Germinal center (tissue), 1 donor: Measurements from ENCODE around the gene NXN.
"Not testable (repeated sequence)": the region's sequence is repeated elsewhere in the genome, so short reads cannot be mapped to it uniquely, and the experiment has no call there.

Source experiments
- DNase-seq: peaks from one replicate; pipeline ENCODE4 v3.0.0; 2012; ENCODE audit warnings: mixed read lengths, low spot score

NXN gene

GRCh38 chr17:979212-979538 is 401 bp downstream of the NXN start:
- DNase-seq = no peak

- DNase-seq = no peak
Measured at GRCh38 chr17:978103-979093, 1.2 kb downstream of the NXN start.

GRCh38 chr17:977166-977565 is 2.4 kb downstream of the NXN start:
- no peak for DNase-seq

- no peak for DNase-seq
Measured at GRCh38 chr17:976312-976711, 3.3 kb downstream of the NXN start.

- DNase-seq = no peak
Measured at GRCh38 chr17:975371-975915, 4.1 kb downstream of the NXN start.

GRCh38 chr17:974778-975177 is 4.8 kb downstream of the NXN start:
- not testable (repeated sequence) for DNase-seq

GRCh38 chr17:973053-973452 is 6.5 kb downstream of the NXN start:
- DNase-seq = no peak

- not testable (repeated sequence) for DNase-seq
Measured at GRCh38 chr17:971861-972260, 7.7 kb downstream of the NXN start.

- DNase-seq = no peak
Measured at GRCh38 chr17:970364-970763, 9.2 kb downstream of the NXN start.

GRCh38 chr17:969811-970355 is 9.7 kb downstream of the NXN start:
- DNase-seq = no peak

- DNase-seq = no peak
Measured at GRCh38 chr17:968812-969730, 10.5 kb downstream of the NXN start.

- no peak for DNase-seq
Measured at GRCh38 chr17:967122-967521, 12.5 kb downstream of the NXN start.

- no peak for DNase-seq
Measured at GRCh38 chr17:965311-965989, 14.1 kb downstream of the NXN start.

GRCh38 chr17:964876-965275 is 14.7 kb downstream of the NXN start:
- no peak for DNase-seq

- DNase-seq = no peak
Measured at GRCh38 chr17:962670-963069, 16.9 kb downstream of the NXN start.

GRCh38 chr17:962166-962565 is 17.4 kb downstream of the NXN start:
- no peak for DNase-seq

- DNase-seq = no peak
Measured at GRCh38 chr17:958712-959451, 20.7 kb downstream of the NXN start.

GRCh38 chr17:957856-958421 is 21.6 kb downstream of the NXN start:
- no peak for DNase-seq

- no peak for DNase-seq
Measured at GRCh38 chr17:956905-957304, 22.7 kb downstream of the NXN start.

GRCh38 chr17:954431-955164 is 25.0 kb downstream of the NXN start:
- DNase-seq = no peak
